ENCODE data around the gene KCNQ2.

Gene KCNQ2

DNA sequence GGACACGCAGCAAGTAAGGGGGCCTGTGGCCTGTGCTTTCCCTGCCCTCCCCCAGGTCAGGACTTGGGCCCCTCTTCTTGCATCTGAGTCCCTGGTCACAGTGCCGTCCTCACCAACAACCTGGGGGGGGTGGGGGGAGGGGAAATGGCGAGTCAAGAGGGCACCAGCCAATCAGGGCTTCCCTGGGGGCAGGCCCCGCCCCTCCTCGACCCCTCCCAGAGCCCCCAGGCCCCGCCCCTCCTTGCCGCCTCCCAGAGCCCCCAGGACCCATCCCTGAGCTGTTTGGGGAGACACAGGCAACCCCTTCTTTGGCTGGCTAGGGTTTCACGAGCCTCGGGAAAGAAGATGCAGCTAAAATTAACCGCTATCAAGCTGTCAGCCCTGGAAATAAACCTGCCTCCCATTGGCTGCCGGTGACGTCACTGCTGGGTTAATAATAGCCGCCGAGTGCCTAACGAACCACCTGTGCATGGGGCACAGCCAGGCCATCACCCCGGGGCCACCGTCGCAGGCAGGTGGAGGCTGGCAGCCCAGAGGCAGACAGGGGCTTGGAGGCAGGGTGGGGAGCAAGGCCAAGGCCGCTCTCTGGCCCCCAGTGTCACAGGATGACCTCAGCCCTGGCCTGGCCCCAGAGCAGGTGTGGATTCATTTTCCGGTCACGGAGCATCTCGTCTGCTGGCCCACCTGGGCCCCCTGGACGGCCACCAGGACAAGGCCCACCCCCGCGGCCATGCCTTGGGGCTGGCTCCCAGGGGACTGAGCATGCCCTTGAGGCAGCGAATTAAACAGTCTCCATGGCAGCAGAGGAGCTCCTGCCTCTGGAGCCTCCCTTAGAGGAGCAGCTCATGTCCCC is 29.6 kb upstream of the KCNQ2 start:
- DNase-seq: peak; percentile 24

GRCh38 chr20:63500902-63501817 is 28.7 kb upstream of the KCNQ2 start:
- DNase-seq: no peak

- no peak for DNase-seq
Measured at GRCh38 chr20:63500151-63500901, 27.9 kb upstream of the KCNQ2 start.

DNA sequence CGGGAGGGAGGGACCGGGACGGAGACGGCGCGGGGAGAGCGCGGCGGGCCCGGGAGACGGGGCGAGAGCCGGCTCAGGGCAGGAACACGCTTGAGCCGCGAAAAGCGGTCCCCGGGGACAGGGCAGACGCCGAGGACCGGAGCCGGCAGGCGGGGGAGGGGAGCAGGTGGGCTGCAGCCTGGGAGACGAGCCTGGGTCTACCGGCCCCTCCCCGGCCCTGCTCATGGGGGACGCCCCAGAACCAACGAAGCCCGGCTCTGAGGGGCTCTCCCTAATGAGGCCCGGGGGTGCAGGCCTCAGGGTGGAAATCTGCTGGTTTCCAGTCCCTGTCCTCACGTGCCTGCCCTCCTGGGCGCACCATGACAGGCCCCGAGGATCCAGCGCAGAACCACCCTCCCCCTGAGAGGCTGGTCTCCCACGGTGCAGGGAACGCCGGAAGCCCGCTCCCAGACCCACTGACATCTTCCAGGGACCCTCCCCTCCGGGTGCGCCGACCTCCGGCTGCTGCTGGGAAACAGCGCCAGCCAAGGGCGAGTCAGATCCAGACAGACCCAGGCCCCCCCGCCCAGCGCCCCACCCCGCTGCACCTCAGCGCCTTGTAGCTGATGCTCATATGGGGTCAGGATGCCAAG is 27.0 kb upstream of the KCNQ2 start:
- DNase-seq: no peak

GRCh38 chr20:63498960-63499337 is 26.5 kb upstream of the KCNQ2 start, which contains the start of gene EEF1A2:
Gene EEF1A2 (minus strand): TSS chr20:63499083. CDS start chr20:63497763, 1,320 bp downstream.
- DNase-seq: no peak

DNA sequence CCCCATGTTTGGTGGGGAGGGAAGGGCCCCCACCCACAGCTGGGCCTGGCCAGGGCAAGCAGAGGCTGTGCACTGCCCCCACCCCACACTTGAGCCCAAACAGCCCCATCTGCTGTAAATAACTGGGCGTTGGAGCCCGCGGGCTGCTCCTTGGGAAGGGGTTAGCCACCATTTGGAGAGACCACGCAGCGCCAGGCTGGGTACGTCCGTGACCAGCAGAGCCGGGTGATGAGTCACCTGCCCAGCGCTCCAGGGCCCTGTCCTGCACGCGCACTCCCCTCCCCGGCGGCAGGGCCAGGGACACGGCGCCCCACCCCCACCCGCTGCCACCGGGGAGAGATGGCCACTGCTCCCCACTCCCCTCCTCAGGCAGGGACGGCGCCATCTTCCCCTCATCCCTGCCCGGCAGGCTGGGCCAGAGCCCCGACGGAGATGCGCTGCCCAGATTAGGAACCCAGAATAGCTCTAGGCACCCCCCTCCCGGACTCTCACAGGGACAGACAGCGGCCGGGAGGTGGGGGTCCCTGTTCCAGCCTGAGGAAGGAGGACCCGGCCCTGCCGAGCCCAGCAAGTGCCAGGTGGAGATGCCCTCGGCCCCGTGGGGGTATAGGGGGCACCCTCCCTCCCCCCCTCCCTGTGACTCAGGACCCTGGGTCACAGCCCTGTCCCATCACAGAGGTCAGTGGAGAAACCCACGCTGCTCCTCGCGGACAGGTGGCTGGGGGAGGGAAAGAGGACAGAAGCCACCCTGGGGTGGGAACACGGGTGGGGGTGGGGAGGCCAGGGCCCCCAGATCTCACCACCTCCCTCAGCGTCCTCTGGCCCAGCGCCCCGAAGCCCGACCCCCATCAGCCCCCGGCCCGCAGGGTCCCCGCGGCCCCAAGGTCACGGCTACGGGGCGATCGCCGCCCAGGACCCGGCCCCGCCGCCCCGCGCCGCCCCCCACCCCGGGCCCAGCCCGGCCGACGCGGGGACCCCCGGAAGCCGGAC is 25.8 kb upstream of the KCNQ2 start:
- DNase-seq: no peak

DNA sequence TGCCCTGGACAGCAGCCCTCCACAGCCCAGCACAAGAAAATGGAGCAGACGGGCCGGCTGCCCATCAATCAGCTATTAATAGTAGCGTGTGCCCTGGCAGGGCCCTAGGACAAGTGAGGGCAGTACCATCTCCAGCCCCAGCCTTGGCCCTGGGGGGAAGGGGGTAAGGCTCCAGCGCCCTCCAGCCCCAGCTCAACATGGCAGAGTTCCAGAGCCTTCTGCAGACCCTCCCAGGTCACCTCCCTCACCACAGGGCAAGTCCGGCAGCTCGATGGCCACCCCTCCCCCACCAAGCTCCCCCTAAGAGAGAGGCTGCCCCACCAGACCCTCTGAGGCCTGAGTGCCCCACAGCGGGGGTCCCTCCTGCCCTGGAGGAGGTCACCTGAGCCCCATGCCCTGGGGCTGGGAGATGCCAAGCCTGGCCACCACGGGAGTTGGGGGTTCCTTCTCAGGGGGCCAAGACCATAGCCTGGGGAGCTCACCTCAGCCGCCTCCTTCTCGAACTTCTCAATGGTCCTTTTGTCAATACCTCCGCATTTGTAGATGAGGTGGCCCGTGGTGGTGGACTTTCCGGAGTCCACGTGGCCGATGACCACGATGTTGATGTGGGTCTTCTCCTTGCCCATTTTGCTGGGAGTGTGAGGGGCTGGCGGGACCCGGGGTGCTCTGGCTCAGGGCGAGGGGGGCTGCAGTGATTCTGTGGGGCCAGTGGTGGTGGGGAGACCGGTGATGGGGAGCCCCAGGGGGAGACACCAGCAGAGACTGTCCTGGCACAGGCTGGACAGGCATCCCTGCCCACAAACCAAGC is 24.9 kb upstream of the KCNQ2 start:
- DNase-seq: no peak

- DNase-seq: no peak
Measured at GRCh38 chr20:63496596-63497120, 24.2 kb upstream of the KCNQ2 start.

DNA sequence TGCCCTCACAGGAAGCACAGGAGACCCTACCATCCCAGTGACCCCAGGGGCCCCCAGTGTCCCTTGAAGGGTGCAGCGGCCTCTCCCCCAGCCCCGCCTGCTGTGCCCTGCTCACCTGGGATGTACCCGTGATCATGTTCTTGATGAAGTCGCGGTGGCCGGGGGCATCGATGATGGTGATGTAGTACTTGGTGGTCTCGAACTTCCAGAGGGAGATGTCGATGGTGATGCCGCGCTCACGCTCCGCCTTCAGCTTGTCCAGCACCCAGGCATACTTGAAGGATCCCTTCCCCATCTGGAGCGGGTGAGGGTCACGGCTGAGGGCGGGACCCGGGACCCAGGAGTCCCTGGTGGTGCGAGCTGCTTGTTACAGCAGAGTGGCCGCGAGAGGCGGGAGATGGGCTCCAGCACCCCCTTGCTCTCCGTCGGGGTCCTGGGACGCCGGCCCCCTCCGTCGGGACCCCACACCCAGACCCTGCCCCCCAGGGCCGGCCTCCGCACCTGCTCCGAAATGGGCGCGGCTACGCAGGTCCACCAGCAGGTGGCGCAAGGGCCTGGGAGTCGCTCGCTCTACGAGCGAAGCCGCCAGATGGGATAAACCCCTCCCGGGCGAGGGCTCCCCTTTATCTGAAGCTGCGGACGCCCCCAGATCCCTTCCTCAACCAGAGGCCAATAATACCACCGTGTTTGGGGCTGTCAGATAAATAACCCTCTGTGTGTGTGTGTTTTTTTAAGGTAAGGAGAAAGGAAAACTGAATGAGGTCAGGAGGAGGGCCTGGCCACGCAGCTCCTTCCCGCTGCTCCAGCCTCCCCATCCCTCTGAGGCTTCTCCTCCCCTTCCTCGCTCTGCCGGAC is 23.5 kb upstream of the KCNQ2 start:
- no peak for DNase-seq

- no peak for DNase-seq
Measured at GRCh38 chr20:63495167-63495720, 22.8 kb upstream of the KCNQ2 start.

DNA sequence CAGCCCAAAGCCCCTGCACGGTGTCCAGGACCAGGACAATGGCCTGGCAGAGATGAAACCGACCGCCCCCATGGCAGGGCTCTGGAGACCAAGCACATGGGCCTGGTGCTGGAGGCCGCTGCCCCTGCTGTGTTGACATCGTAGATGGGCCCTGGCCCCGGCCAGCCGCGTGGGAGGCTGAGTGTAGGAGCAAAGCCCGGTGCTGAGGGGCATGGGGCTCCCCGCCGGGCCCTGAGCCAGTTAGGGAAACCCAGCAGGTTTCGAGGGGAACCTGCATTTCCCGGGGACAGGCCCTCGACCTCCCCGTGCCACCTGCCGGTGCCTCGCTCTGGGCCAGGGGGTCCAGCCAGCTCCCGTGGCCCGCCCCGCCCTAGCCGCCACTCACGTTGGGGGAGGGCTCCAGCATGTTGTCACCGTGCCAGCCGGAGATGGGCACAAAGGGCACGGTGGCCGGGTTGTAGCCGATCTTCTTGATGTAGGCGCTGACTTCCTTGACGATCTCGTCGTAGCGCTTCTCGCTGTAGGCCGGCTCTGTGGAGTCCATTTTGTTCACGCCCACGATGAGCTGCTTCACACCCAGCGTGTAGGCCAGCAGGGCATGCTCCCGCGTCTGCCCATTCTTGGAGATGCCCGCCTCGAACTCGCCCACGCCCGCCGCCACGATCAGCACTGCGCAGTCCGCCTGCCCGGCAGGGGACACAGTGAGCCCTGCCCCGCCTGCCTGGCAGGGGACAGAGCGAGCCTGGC is 22.1 kb upstream of the KCNQ2 start:
- no peak for DNase-seq

GRCh38 chr20:63494084-63494419 is 21.6 kb upstream of the KCNQ2 start:
- DNase-seq: no peak

DNA sequence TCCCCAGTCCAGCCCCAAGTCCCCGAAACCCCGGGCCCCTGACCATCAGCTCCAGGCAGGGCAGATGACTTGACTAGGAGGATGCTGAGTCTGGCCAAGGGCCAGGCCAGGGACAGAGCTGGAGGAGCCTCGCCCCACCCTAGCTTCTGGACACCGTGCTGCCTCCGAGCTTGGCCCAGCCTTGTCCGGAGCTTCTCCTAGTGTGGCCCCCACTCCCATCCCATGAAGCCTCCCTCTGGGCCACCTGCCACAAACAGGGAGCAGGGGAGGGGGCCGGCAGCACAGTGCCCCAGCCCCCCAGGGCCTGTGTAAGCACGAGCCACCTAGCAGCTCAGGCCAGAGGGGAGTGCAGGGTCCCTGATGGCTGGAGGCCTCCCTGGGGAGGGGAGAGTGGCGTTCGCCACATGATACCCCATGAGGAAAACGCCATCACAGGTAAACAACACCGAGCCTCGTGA is 21.1 kb upstream of the KCNQ2 start:
- no peak for DNase-seq

- no peak for DNase-seq
Measured at GRCh38 chr20:63492982-63493381, 20.5 kb upstream of the KCNQ2 start.

DNA sequence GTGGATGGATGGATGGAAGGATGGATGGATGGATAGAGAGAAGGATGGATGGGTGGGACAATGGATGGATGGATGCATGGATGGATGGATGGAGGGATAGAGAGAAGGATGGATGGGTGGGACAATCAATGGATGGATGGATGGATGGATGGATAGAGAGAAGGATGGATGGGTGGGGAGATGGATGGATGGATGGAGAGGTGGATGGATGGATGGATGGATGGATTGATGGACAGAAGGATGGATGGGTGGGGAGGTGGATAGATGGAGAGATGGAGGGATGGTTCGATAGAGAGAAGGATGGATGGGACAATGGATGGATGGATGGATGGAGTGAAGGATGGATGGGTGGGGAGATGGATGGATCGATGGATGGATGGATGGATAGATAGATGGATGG is 20.1 kb upstream of the KCNQ2 start:
- DNase-seq: no peak

GRCh38 chr20:63491635-63492230 is 19.3 kb upstream of the KCNQ2 start:
- DNase-seq: no peak

DNA sequence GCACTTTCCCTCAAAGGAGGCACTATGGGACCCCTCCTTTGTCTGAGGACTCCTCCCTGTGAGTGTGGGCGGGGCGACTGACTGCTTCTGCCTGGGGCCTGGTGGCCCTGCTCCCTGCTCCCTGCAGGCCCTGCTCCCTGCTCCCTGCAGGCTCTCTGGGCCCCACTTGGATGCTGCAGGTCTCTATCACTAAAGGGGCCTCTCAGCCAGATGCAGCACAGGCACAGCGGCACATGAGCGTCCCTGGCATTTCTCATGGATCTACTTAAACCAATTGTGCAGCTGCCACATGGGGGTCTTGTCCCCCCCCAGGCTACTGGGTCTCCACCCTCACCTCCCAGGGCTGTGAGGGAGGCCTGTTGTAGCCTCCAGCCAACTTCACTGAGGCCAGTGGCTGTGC is 18.6 kb upstream of the KCNQ2 start:
- DNase-seq: no peak

- no peak for DNase-seq
Measured at GRCh38 chr20:63490416-63490815, 18.0 kb upstream of the KCNQ2 start.

Measured in NCI-H510A treated with DMSO at 0.1 percent for 48 hours (cell line).